Spleen (tissue), 11 donors: ENCODE measurements around the gene MTMR6. TPM values are rescaled to one million over a fixed set of nuclear protein-coding genes. Genes with fewer than 3 reads are reported as not detected.

Experiments
- DNase-seq: peaks from one replicate; pipeline ENCODE4 v3.0.0-alpha.2; 2020
- H3K27ac ChIP-seq, 8 donors: fragments of 200-600 bp; sonication (generic) in 7 of 8; 1 replicate in 4 of 8; 2 replicates in 4 of 8; pipeline versions ENCODE4 v1.5.0 to v1.8.0; 2016 to 2021; ENCODE audit warnings: inconsistent platforms in 4 of 8, mild to moderate bottlenecking in 4 of 8, moderate library complexity in 1 of 8
- H3K27me3 ChIP-seq, 7 donors: fragments of 200-600 bp; sonication (generic) in 6 of 7; replicated peaks in 1 of 7; 1 replicate in 4 of 7; 2 replicates in 3 of 7; pipeline versions ENCODE4 v1.5.0 to v1.8.0; 2016 to 2021; ENCODE audit warnings: inconsistent platforms in 3 of 7, mild to moderate bottlenecking in 1 of 7
- H3K36me3 ChIP-seq, 6 donors: fragments of 200-600 bp; sonication (generic) in 5 of 6; 1 replicate in 4 of 6; 2 replicates in 2 of 6; pipeline versions ENCODE4 v1.5.0 to v1.8.0; 2016 to 2021; ENCODE audit warnings: inconsistent platforms in 2 of 6
- H3K4me1 ChIP-seq, 6 donors: fragments of 200-600 bp; sonication (generic) in 5 of 6; 1 replicate in 3 of 6; 2 replicates in 3 of 6; pipeline versions ENCODE4 v1.5.0 to v1.8.0; 2016 to 2021; ENCODE audit warnings: inconsistent platforms in 3 of 6
- H3K4me3 ChIP-seq, 8 donors: fragments of 200-600 bp; sonication (generic) in 7 of 8; 1 replicate in 4 of 8; 2 replicates in 4 of 8; pipeline versions ENCODE4 v1.5.0 to v1.8.0; 2016 to 2021; ENCODE audit warnings: inconsistent platforms in 4 of 8, mild to moderate bottlenecking in 4 of 8, moderate library complexity in 2 of 8
- H3K9me3 ChIP-seq, 8 donors: fragments of 200-600 bp; sonication (generic) in 7 of 8; 1 replicate in 4 of 8; 2 replicates in 4 of 8; pipeline versions ENCODE4 v1.5.0 to v1.8.0; 2016 to 2021; ENCODE audit warnings: inconsistent platforms in 4 of 8
- CTCF ChIP-seq, 11 experiments: fragments of 200-600 bp in 7 of 11; fragments of 450-650 bp in 4 of 11; sonication (generic) in 4 of 11; IDR thresholded peaks in 8 of 11; conservative IDR thresholded peaks in 3 of 11; 1 replicate in 7 of 11; 2 replicates in 4 of 11; pipeline versions ENCODE4 v1.4.0 to v1.8.0; 2016 to 2021; ENCODE audit warnings: antibody characterized with exemption in 11 of 11, inconsistent platforms in 4 of 11, mild to moderate bottlenecking in 1 of 11
- POLR2A ChIP-seq, 3 donors: fragments of 450-650 bp; IDR thresholded peaks; one replicate each; pipeline ENCODE4 v1.5.1; 2017; ENCODE audit warnings: antibody characterized with exemption in 3 of 3, mild to moderate bottlenecking in 1 of 3
- POLR2AphosphoS5 ChIP-seq, 3 donors: sonication (generic); formaldehyde crosslinking; IDR thresholded peaks; one replicate each; pipeline ENCODE4 v1.5.1; 2017; ENCODE audit warnings: antibody characterized with exemption in 3 of 3
- whole genome bisulfite sequencing, 5 donors: extraction: QIAGEN DNeasy Blood & Tissue Kit in 3 of 5; methylation state at CpG; one replicate each; pipeline versions ENCODE4 v1.1.5 to v1.1.7; 2013 to 2018; 5-methylcytosine and 5-hydroxymethylcytosine counted together
- intact Hi-C: fragments of 100-400 bp; cut with DNase I; formaldehyde crosslinking; loops from one replicate; pipeline ENCODE4 v1.15.0; 2023; ENCODE audit warnings: low total_unique reads
- polyA plus RNA-seq, 3 donors: library from polyadenylated mRNA; stranded (reverse); fragments of 200-250 nt; gene quantifications; one replicate each; pipeline ENCODE4 v1.2.1, GENCODE V29; 2013
- total RNA-seq, 7 donors: library from RNA; depleted of rRNA in 3 of 7; stranded (reverse); fragments of >200 nt in 3 of 7; fragmentation: NEBNext Ultra II Directional in 4 of 7; extraction: Animal tissue kit (Norgen Biotek cat#: 25700) in 4 of 7; gene quantifications; one replicate each; pipeline versions ENCODE4 v1.1.0 to v1.2.1, GENCODE V29; 2016 to 2021
- donor health status: healthy with polysubstance abuse.
- donor health status: DM: no; HTN: no; CAD: no; lungs with moderate emphysema.
- donor health status: DM: no; HTN: no; CAD: no.
- donor health status: Bipolar disorder and iron deficiency.
- donor health status: healthy.
- donor health status: DM: no; HTN: no; CAD: no.
- donor health status: DM: yes; HTN: yes; CAD: no.

MTMR6 gene
- total and polyA plus RNA-seq, 10 donors: 5.4 to 28.3 (median 19.1) TPM

DNA sequence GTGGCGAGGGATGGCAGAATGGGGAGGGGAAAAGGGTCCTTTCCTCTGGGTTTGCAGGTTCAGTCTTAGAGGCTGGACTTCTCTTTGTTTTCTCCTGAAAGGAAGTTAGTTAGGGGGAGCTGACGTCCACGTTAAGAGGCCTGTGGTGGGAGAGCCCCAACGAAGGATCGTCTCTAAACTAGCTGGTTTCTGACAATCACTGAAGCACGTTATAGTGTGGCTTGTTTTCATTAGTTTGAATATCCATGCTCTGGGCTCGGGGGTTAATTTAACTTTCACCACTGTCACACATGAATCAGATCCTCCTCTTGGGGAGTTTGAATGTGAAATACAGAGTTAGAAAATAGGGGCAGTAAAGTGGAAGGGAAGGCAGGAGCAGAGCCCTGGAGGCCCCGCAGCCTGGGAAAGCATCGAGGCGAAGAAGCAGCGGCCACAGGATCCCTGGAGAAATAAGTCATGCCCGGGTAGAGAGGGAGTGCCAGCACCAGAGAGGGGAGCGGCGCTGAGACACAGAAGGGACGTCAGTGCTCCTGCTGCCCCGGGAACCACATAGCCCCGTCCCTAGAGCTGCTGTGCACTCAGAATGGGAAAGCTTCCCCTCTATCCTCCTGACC lies 84.1 kb downstream of the MTMR6 start:
- TF ChIP-seq POLR2A (IDR thresholded peaks at IDR 0.05): no peak
- TF ChIP-seq CTCF (IDR thresholded peaks at IDR 0.05 in 8 of 11, conservative IDR thresholded peaks at IDR 0.05 in 3 of 11): no peak
- TF ChIP-seq POLR2AphosphoS5 (IDR thresholded peaks at IDR 0.05): no peak
- DNase-seq: no peak
- no peaks in the 10 kb centered on the region for H3K9me3 ChIP-seq
- 33 to 43% (median 39%) methylated on average over 17 of the region's 17 CpGs for WGBS, 5 donors
- no peak overlapping the region for H3K4me3 ChIP-seq
- H3K27ac ChIP-seq: no peak overlapping the region
- no peaks in the 10 kb centered on the region for H3K4me1 ChIP-seq
- peaks cover 0 to 40% (median 0%) of the 10 kb centered on the region in 7 donors for H3K27me3 ChIP-seq
- H3K36me3 ChIP-seq: no peaks in the 10 kb centered on the region
- intact Hi-C loops: no loop called here

GRCh38 chr13:25200783-25201182 lies 86.5 kb downstream of the MTMR6 start:
- Histone ChIP-seq H3K4me1 (no peaks in the 10 kb centered on the region), H3K4me3 (no peak overlapping the region), H3K9me3 (no peaks in the 10 kb centered on the region), H3K36me3 (no peaks in the 10 kb centered on the region), H3K27me3 (peaks cover 0 to 30% (median 0%) of the 10 kb centered on the region in 7 donors), H3K27ac (no peak overlapping the region)
- 64 to 80% (median 71%) methylated on average over 4 of the region's 4 CpGs for WGBS, 5 donors
- intact Hi-C loops: no loop called here
- DNase-seq: no peak
- TF ChIP-seq POLR2AphosphoS5 (IDR thresholded peaks at IDR 0.05) (no peak), CTCF (IDR thresholded peaks at IDR 0.05 in 8 of 11, conservative IDR thresholded peaks at IDR 0.05 in 3 of 11) (no peak), POLR2A (IDR thresholded peaks at IDR 0.05) (no peak)

- 77 to 87% (median 79%) methylated on average over 5 of the region's 5 CpGs for WGBS, 5 donors
- DNase-seq: no peak
- TF ChIP-seq POLR2AphosphoS5 (IDR thresholded peaks at IDR 0.05) (no peak), CTCF (IDR thresholded peaks at IDR 0.05 in 8 of 11, conservative IDR thresholded peaks at IDR 0.05 in 3 of 11) (no peak), POLR2A (IDR thresholded peaks at IDR 0.05) (no peak)
- Histone ChIP-seq H3K4me1 (no peaks in the 10 kb centered on the region), H3K9me3 (peaks cover 0 to 3% (median 0%) of the 10 kb centered on the region in 8 donors), H3K27ac (no peak overlapping the region), H3K36me3 (no peaks in the 10 kb centered on the region), H3K4me3 (no peak overlapping the region), H3K27me3 (peaks cover 0 to 29% (median 0%) of the 10 kb centered on the region in 7 donors)
- intact Hi-C loops: no loop called here
Measured at GRCh38 chr13:25198647-25199046, 88.6 kb downstream of the MTMR6 start.

GRCh38 chr13:25196971-25197370 lies 90.3 kb downstream of the MTMR6 start:
- intact Hi-C loops: no loop called here
- Histone ChIP-seq H3K4me3 (no peak overlapping the region), H3K9me3 (peaks cover 0 to 3% (median 0%) of the 10 kb centered on the region in 8 donors), H3K27me3 (peaks cover 0 to 31% (median 8%) of the 10 kb centered on the region in 7 donors), H3K36me3 (no peaks in the 10 kb centered on the region), H3K27ac (no peak overlapping the region), H3K4me1 (no peaks in the 10 kb centered on the region)
- no peak for DNase-seq
- TF ChIP-seq POLR2AphosphoS5 (IDR thresholded peaks at IDR 0.05): no peak
- TF ChIP-seq POLR2A (IDR thresholded peaks at IDR 0.05): no peak
- TF ChIP-seq CTCF (IDR thresholded peaks at IDR 0.05 in 8 of 11, conservative IDR thresholded peaks at IDR 0.05 in 3 of 11): no peak
- WGBS, 5 donors: 86 to 90% (median 90%) methylated on average over 11 of the region's 11 CpGs

Other genes with a start within 250 kb of the MTMR6 start
- gene PABPC3, start 191.4 kb downstream of the MTMR6 start, total RNA-seq: under 1 TPM; 0.20 to 0.38 (median 0.30) TPM
- under 1 TPM; 0.03 to 0.21 (median 0.13) TPM for gene PABPC3, start 191.4 kb downstream of the MTMR6 start, polyA plus RNA-seq
- gene AMER2, start 115.2 kb downstream of the MTMR6 start, total RNA-seq: not detected
- not detected for gene AMER2, start 115.2 kb downstream of the MTMR6 start, polyA plus RNA-seq
- gene NUP58, start 14.1 kb upstream of the MTMR6 start, total RNA-seq: 10 to 100 TPM; 36.1 to 53.6 (median 46.9) TPM
- 10 to 100 TPM in 2 of 3 donors, 1 to 10 TPM in 1; 9.1 to 13.1 (median 10.7) TPM for gene NUP58, start 14.1 kb upstream of the MTMR6 start, polyA plus RNA-seq
- under 1 TPM; 0.09 to 0.46 (median 0.30) TPM for gene ATP8A2, start 84.5 kb upstream of the MTMR6 start, total RNA-seq
- gene ATP8A2, start 84.5 kb upstream of the MTMR6 start, polyA plus RNA-seq: under 1 TPM; 0.13 to 0.21 (median 0.16) TPM